ENCODE data around the gene WEE1. TPM values are rescaled to one million over a fixed set of nuclear protein-coding genes. Genes with fewer than 3 reads are reported as not detected.

Gene WEE1
- total and polyA plus RNA-seq, 2 experiments from 2014 or later, result 50.7 to 149 TPM

DNA sequence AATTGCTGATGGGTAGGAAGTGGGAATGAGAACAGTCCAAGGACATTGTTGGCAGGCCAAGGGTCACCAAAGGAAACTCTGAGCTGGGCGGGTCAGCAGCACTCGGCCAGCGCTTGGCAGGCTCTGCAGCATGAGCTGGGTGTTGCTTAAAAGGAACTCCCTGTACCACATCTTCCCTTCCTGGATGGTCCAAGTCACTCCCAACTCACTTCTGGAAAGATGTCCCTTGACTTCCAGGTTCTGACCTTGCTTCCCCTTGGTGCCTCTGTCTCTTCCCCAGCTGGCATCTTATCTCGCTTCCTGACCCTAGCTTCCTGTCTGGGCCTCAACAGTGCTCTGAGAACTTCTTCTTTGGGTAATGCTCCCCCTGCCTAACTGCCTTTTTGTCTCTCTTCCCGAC is 65.6 kb downstream of the WEE1 start:
- no peaks in the 10 kb centered on the region for H3K27me3 Mint-ChIP-seq (ENCODE audit: insufficient read depth, low read depth, poor library complexity)
- Histone ChIP-seq H3K79me2 (replicated peaks; ENCODE audit: insufficient read depth) (no peaks in the 10 kb centered on the region), H3K4me1 (ENCODE audit: insufficient read depth) (no peaks in the 10 kb centered on the region), H2AFZ (peak overlapping the region; percentile 56; the same call in 1 of the 2 replicates), H3K27me3 (ENCODE audit: insufficient read depth) (no peaks in the 10 kb centered on the region), H3K9me2 (ENCODE audit: insufficient read depth) (peaks cover 10% of the 10 kb centered on the region), H3K4me3 (no peak overlapping the region), H3F3A (replicated peaks; ENCODE audit: low read depth) (no peaks in the 10 kb centered on the region), H3K27ac (ENCODE audit: low read depth) (no peak overlapping the region), H4K20me1 (replicated peaks; ENCODE audit: insufficient read depth) (no peaks in the 10 kb centered on the region), H3K4me2 (no peak overlapping the region), H3K36me3 (ENCODE audit: insufficient read depth) (no peaks in the 10 kb centered on the region)
- H3K9me3 Mint-ChIP-seq, result no peaks in the 10 kb centered on the region
- ATAC-seq, result no peak
- DNase-seq (ENCODE audit: low spot score), result no peak
- no peaks in the 10 kb centered on the region for H3K4me1 Mint-ChIP-seq
- H3K27ac Mint-ChIP-seq, result no peak overlapping the region
- no peaks in the 10 kb centered on the region for H3K36me3 Mint-ChIP-seq (ENCODE audit: low read depth)
- TF ChIP-seq JUNB (IDR thresholded peaks at IDR 0.05; ENCODE audit: unreplicated experiment) (no peak), CREB1 (CRISPR knock-in tag; IDR thresholded peaks at IDR 0.05; ENCODE audit: low read depth) (no peak), STAT1 (IDR thresholded peaks at IDR 0.05; ENCODE audit: unreplicated experiment) (no peak), EZH2phosphoT487 (IDR thresholded peaks at IDR 0.05; ENCODE audit: unreplicated experiment) (no peak), EZH2 (IDR thresholded peaks at IDR 0.05; ENCODE audit: low read depth, unreplicated experiment) (no peak), ZNF331 (CRISPR knock-in tag; IDR thresholded peaks at IDR 0.05; ENCODE audit: low read depth) (no peak), ZNF114 (CRISPR knock-in tag; IDR thresholded peaks at IDR 0.05) (no peak), POLR2AphosphoS5 (IDR thresholded peaks at IDR 0.05; ENCODE audit: low read depth) (no peak), NANOG (IDR thresholded peaks at IDR 0.05; ENCODE audit: borderline replicate concordance) (no peak)
- TF ChIP-seq, protein P1, sequence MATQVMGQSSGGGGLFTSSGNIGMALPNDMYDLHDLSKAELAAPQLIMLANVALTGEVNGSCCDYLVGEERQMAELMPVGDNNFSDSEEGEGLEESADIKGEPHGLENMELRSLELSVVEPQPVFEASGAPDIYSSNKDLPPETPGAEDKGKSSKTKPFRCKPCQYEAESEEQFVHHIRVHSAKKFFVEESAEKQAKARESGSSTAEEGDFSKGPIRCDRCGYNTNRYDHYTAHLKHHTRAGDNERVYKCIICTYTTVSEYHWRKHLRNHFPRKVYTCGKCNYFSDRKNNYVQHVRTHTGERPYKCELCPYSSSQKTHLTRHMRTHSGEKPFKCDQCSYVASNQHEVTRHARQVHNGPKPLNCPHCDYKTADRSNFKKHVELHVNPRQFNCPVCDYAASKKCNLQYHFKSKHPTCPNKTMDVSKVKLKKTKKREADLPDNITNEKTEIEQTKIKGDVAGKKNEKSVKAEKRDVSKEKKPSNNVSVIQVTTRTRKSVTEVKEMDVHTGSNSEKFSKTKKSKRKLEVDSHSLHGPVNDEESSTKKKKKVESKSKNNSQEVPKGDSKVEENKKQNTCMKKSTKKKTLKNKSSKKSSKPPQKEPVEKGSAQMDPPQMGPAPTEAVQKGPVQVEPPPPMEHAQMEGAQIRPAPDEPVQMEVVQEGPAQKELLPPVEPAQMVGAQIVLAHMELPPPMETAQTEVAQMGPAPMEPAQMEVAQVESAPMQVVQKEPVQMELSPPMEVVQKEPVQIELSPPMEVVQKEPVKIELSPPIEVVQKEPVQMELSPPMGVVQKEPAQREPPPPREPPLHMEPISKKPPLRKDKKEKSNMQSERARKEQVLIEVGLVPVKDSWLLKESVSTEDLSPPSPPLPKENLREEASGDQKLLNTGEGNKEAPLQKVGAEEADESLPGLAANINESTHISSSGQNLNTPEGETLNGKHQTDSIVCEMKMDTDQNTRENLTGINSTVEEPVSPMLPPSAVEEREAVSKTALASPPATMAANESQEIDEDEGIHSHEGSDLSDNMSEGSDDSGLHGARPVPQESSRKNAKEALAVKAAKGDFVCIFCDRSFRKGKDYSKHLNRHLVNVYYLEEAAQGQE (IDR thresholded peaks at IDR 0.05; ENCODE audit: unreplicated experiment), result no peak
- TF ChIP-seq, protein P2, sequence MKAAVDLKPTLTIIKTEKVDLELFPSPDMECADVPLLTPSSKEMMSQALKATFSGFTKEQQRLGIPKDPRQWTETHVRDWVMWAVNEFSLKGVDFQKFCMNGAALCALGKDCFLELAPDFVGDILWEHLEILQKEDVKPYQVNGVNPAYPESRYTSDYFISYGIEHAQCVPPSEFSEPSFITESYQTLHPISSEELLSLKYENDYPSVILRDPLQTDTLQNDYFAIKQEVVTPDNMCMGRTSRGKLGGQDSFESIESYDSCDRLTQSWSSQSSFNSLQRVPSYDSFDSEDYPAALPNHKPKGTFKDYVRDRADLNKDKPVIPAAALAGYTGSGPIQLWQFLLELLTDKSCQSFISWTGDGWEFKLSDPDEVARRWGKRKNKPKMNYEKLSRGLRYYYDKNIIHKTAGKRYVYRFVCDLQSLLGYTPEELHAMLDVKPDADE (IDR thresholded peaks at IDR 0.05), result no peak
- TF ChIP-seq, protein P3, sequence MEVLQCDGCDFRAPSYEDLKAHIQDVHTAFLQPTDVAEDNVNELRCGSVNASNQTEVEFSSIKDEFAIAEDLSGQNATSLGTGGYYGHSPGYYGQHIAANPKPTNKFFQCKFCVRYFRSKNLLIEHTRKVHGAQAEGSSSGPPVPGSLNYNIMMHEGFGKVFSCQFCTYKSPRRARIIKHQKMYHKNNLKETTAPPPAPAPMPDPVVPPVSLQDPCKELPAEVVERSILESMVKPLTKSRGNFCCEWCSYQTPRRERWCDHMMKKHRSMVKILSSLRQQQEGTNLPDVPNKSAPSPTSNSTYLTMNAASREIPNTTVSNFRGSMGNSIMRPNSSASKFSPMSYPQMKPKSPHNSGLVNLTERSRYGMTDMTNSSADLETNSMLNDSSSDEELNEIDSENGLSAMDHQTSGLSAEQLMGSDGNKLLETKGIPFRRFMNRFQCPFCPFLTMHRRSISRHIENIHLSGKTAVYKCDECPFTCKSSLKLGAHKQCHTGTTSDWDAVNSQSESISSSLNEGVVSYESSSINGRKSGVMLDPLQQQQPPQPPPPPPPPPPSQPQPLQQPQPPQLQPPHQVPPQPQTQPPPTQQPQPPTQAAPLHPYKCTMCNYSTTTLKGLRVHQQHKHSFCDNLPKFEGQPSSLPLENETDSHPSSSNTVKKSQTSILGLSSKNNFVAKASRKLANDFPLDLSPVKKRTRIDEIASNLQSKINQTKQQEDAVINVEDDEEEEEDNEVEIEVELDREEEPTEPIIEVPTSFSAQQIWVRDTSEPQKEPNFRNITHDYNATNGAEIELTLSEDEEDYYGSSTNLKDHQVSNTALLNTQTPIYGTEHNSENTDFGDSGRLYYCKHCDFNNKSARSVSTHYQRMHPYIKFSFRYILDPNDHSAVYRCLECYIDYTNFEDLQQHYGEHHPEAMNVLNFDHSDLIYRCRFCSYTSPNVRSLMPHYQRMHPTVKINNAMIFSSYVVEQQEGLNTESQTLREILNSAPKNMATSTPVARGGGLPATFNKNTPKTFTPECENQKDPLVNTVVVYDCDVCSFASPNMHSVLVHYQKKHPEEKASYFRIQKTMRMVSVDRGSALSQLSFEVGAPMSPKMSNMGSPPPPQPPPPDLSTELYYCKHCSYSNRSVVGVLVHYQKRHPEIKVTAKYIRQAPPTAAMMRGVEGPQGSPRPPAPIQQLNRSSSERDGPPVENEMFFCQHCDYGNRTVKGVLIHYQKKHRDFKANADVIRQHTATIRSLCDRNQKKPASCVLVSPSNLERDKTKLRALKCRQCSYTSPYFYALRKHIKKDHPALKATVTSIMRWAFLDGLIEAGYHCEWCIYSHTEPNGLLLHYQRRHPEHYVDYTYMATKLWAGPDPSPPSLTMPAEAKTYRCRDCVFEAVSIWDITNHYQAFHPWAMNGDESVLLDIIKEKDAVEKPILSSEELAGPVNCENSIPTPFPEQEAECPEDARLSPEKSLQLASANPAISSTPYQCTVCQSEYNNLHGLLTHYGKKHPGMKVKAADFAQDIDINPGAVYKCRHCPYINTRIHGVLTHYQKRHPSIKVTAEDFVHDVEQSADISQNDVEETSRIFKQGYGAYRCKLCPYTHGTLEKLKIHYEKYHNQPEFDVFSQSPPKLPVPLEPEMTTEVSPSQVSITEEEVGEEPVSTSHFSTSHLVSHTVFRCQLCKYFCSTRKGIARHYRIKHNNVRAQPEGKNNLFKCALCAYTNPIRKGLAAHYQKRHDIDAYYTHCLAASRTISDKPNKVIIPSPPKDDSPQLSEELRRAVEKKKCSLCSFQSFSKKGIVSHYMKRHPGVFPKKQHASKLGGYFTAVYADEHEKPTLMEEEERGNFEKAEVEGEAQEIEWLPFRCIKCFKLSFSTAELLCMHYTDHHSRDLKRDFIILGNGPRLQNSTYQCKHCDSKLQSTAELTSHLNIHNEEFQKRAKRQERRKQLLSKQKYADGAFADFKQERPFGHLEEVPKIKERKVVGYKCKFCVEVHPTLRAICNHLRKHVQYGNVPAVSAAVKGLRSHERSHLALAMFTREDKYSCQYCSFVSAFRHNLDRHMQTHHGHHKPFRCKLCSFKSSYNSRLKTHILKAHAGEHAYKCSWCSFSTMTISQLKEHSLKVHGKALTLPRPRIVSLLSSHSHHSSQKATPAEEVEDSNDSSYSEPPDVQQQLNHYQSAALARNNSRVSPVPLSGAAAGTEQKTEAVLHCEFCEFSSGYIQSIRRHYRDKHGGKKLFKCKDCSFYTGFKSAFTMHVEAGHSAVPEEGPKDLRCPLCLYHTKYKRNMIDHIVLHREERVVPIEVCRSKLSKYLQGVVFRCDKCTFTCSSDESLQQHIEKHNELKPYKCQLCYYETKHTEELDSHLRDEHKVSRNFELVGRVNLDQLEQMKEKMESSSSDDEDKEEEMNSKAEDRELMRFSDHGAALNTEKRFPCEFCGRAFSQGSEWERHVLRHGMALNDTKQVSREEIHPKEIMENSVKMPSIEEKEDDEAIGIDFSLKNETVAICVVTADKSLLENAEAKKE (CRISPR knock-in tag; IDR thresholded peaks at IDR 0.05), result no peak
- TF ChIP-seq, protein P4, sequence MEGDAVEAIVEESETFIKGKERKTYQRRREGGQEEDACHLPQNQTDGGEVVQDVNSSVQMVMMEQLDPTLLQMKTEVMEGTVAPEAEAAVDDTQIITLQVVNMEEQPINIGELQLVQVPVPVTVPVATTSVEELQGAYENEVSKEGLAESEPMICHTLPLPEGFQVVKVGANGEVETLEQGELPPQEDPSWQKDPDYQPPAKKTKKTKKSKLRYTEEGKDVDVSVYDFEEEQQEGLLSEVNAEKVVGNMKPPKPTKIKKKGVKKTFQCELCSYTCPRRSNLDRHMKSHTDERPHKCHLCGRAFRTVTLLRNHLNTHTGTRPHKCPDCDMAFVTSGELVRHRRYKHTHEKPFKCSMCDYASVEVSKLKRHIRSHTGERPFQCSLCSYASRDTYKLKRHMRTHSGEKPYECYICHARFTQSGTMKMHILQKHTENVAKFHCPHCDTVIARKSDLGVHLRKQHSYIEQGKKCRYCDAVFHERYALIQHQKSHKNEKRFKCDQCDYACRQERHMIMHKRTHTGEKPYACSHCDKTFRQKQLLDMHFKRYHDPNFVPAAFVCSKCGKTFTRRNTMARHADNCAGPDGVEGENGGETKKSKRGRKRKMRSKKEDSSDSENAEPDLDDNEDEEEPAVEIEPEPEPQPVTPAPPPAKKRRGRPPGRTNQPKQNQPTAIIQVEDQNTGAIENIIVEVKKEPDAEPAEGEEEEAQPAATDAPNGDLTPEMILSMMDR (conservative IDR thresholded peaks at IDR 0.05; ENCODE audit: low read depth in 2 of 2), result no peak
- H3K4me3 Mint-ChIP-seq, result no peak overlapping the region
